SU-DHL-6 (cell line): Measurements from ENCODE around the gene OPA1.

ENCODE experiments used
- H2AFZ ChIP-seq: fragments of 200-600 bp; sonication (generic); 2 replicates; pipeline ENCODE4 v1.6.1; 2014; ENCODE audit warnings: low read depth, mild to moderate bottlenecking, moderate library complexity, mixed read lengths, antibody characterized with exemption, low read length; ENCODE audit not compliant: severe bottlenecking
- H3F3A ChIP-seq: fragments of 200-600 bp; shearing (Covaris generic); 2 replicates; pipeline ENCODE4 v1.6.0; 2016; ENCODE audit warnings: antibody characterized with exemption, mild to moderate bottlenecking; ENCODE audit not compliant: insufficient read depth
- H3K27ac ChIP-seq: fragments of 200-600 bp; sonication (generic); 2 replicates; pipeline ENCODE4 v1.5.1; 2016; ENCODE audit warnings: low read depth, mild to moderate bottlenecking, low read length, moderate library complexity, mixed read lengths
- H3K27me3 ChIP-seq: fragments of 200-600 bp; sonication (generic), shearing (Covaris generic); 2 replicates; pipeline ENCODE4 v1.6.0; 2014; ENCODE audit warnings: mild to moderate bottlenecking, low read length
- H3K36me3 ChIP-seq: fragments of 200-600 bp; sonication (generic); 2 replicates; pipeline ENCODE4 v1.6.1; 2014; ENCODE audit warnings: mild to moderate bottlenecking, low read length, mixed read lengths
- H3K4me2 ChIP-seq: fragments of 300-600, 200-600 bp; shearing (Covaris generic), sonication (generic); 2 replicates; pipeline ENCODE4 v1.6.0; 2014; ENCODE audit warnings: low read length, low read depth, mild to moderate bottlenecking; ENCODE audit not compliant: poor library complexity, severe bottlenecking
- H3K4me3 ChIP-seq: fragments of 200-600 bp; sonication (generic); 2 replicates; pipeline ENCODE4 v1.5.1; 2014; ENCODE audit warnings: antibody characterized with exemption, low read length, mild to moderate bottlenecking, mixed read lengths; ENCODE audit not compliant: insufficient read depth, poor library complexity, severe bottlenecking
- H3K79me2 ChIP-seq: fragments of 200-600 bp; sonication (generic); 2 replicates; pipeline ENCODE4 v1.6.1; 2014; ENCODE audit warnings: mild to moderate bottlenecking, low read length, moderate library complexity; ENCODE audit not compliant: insufficient read depth
- H3K9ac ChIP-seq: fragments of 200-600 bp; sonication (generic); 2 replicates; pipeline ENCODE4 v1.7.0; 2014; ENCODE audit warnings: mild to moderate bottlenecking, low read length
- H3K9me2 ChIP-seq: fragments of 200-600 bp; sonication (generic); replicated peaks from 2 replicates; pipeline ENCODE4 v1.6.1; 2014; ENCODE audit warnings: low read length; ENCODE audit not compliant: insufficient read depth
- H3K9me3 ChIP-seq: fragments of 200-600 bp; sonication (generic); 2 replicates; pipeline ENCODE4 v1.6.1; 2014; ENCODE audit warnings: low read length, mixed read lengths; ENCODE audit not compliant: insufficient read depth
- H4K20me1 ChIP-seq: fragments of 200-600 bp; sonication (generic); 2 replicates; pipeline ENCODE4 v1.6.1; 2014; ENCODE audit warnings: low read depth, mild to moderate bottlenecking, antibody characterized with exemption, low read length, moderate library complexity, mixed read lengths
- CTCF ChIP-seq: fragments of 200-600 bp; sonication (generic); IDR thresholded peaks from one replicate; pipeline ENCODE4 v1.5.1; 2017; ENCODE audit warnings: antibody characterized with exemption, mild to moderate bottlenecking, low read length, moderate library complexity; ENCODE audit not compliant: insufficient read depth, poor library complexity, severe bottlenecking
- EZH2phosphoT487 ChIP-seq: fragments of 200-600 bp; sonication (generic), shearing (Covaris generic); conservative IDR thresholded peaks from 2 replicates; pipeline ENCODE4 v1.6.1; 2018; ENCODE audit warnings: mild to moderate bottlenecking, antibody characterized with exemption, low read length, moderate library complexity, mixed read lengths

Gene OPA1

DNA sequence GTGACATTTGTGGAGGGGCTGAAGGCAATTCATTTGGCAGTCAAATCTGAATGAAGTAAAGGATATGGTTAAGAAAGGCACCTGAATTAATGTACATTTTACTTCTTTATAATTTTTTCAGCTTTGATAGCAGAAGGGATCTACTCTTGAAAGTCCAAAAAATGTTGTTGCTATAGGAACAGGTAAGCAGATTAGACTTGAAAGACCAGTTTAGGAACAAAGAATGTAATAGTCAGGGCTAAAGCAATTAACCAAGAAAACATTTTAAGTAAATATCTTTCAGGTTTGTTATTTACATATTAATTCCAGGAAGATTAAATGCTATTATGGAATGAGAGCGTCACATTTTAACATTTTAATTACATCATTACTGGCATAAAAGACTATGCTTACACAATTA is 39.4 kb upstream of the OPA1 start:
- H3K9me2 ChIP-seq: no peaks in the 10 kb centered on the region
- no peaks in the 10 kb centered on the region for H4K20me1 ChIP-seq
- H3K9me3 ChIP-seq: no peaks in the 10 kb centered on the region
- H3K27me3 ChIP-seq: no peaks in the 10 kb centered on the region
- H3K4me3 ChIP-seq: no peak overlapping the region
- no peaks in the 10 kb centered on the region for H3F3A ChIP-seq
- H3K27ac ChIP-seq: no peak overlapping the region
- H2AFZ ChIP-seq: no peak overlapping the region
- no peak overlapping the region for H3K4me2 ChIP-seq
- H3K9ac ChIP-seq: no peak overlapping the region
- TF ChIP-seq CTCF: no peak
- TF ChIP-seq EZH2phosphoT487: no peak
- no peaks in the 10 kb centered on the region for H3K79me2 ChIP-seq
- H3K36me3 ChIP-seq: no peaks in the 10 kb centered on the region

- Histone ChIP-seq H3K9me3 (no peaks in the 10 kb centered on the region), H3K36me3 (no peaks in the 10 kb centered on the region), H3K4me2 (no peak within 1 kb of the TSS), H3K9ac (no peak within 1 kb of the TSS), H3K4me3 (no peak within 1 kb of the TSS), H3K27ac (no peak within 1 kb of the TSS), H3F3A (no peaks in the 10 kb centered on the region), H3K79me2 (no peaks in the 10 kb centered on the region), H2AFZ (no peak within 1 kb of the TSS), H4K20me1 (no peaks in the 10 kb centered on the region), H3K27me3 (no peaks in the 10 kb centered on the region), H3K9me2 (no peaks in the 10 kb centered on the region)
- TF ChIP-seq EZH2phosphoT487: no peak
Observed at GRCh38 chr3:193554811-193555210, 38.2 kb upstream of the OPA1 start, which contains the start of gene ATP13A4. ATP13A4 (minus strand) TSS chr3:193554895; CDS start chr3:193554799, 96 bp downstream.

DNA sequence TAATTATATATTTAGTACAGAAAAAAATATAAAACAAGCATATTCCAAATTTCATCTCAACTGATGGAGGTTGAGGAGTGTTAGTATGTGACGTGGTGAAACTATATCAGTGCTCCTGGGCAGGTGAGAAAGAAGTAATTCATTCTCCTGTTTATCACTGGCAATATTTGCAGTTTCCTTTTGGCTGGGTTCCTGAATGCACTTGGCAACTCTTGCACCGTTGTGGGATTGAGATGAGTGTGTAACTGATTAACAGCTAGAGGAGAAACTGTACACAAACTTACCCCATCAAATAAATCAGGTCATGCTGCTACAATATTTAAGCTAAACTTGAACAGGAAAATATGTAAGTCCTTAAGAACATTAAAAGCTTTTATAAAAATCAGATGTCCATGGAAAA is 36.2 kb upstream of the OPA1 start:
- TF ChIP-seq EZH2phosphoT487 (no peak), CTCF (no peak)
- no peak overlapping the region for H2AFZ ChIP-seq
- no peaks in the 10 kb centered on the region for H4K20me1 ChIP-seq
- H3K36me3 ChIP-seq: no peaks in the 10 kb centered on the region
- H3K9me2 ChIP-seq: no peaks in the 10 kb centered on the region
- no peaks in the 10 kb centered on the region for H3F3A ChIP-seq
- H3K9me3 ChIP-seq: no peaks in the 10 kb centered on the region
- H3K9ac ChIP-seq: no peak overlapping the region
- H3K4me3 ChIP-seq: no peak overlapping the region
- no peak overlapping the region for H3K27ac ChIP-seq
- H3K4me2 ChIP-seq: no peak overlapping the region
- H3K27me3 ChIP-seq: no peaks in the 10 kb centered on the region
- no peaks in the 10 kb centered on the region for H3K79me2 ChIP-seq

- Histone ChIP-seq H3K27me3 (no peaks in the 10 kb centered on the region), H3K4me2 (no peak overlapping the region), H3K9me2 (no peaks in the 10 kb centered on the region), H3K79me2 (no peaks in the 10 kb centered on the region), H2AFZ (no peak overlapping the region), H3F3A (no peaks in the 10 kb centered on the region), H3K36me3 (no peaks in the 10 kb centered on the region), H3K9me3 (no peaks in the 10 kb centered on the region), H3K27ac (no peak overlapping the region), H3K4me3 (no peak overlapping the region), H4K20me1 (no peaks in the 10 kb centered on the region), H3K9ac (no peak overlapping the region)
- TF ChIP-seq CTCF (no peak), EZH2phosphoT487 (no peak)
Observed at GRCh38 chr3:193559100-193559499, 33.9 kb upstream of the OPA1 start.
